Measurements from ENCODE around the gene CST9L.

- TF ChIP-seq GATA2 (IDR thresholded peaks at IDR 0.05; ENCODE audit: low read depth, low read length): no peak
- no peak for TF ChIP-seq GATA3 (IDR thresholded peaks at IDR 0.05; ENCODE audit: low read depth, low read length)
These were observed 30.2 kb upstream of the CST9L start for GRCh38 chr20:23598481-23598880.
